Heart left ventricle (tissue), 16 donors: Measurements from ENCODE around the gene GPER1. TPM values are rescaled to one million over a fixed set of nuclear protein-coding genes. Genes with fewer than 3 reads are reported as not detected.

Experiments
- ATAC-seq, 4 donors: fragments of 200-7000 bp; cut with Tn5 transposase; one replicate each; pipeline ENCODE4 v1.9.1; 2020 to 2022; ENCODE audit warnings: moderate library complexity in 4 of 4, mild to moderate bottlenecking in 3 of 4, moderate number of reproducible peaks in 1 of 4
- DNase-seq, 5 donors: peaks; one replicate each; pipeline ENCODE4 v3.0.0-alpha.2; 2020
- H3K27ac ChIP-seq, 12 donors: fragments of 200-600 bp; sonication (generic) in 4 of 12; one replicate each; pipeline versions ENCODE4 v1.5.0 to v1.8.0; 2016 to 2022; ENCODE audit warnings: mild to moderate bottlenecking in 2 of 12
- H3K27me3 ChIP-seq, 9 donors: fragments of 200-600 bp; sonication (generic) in 2 of 9; one replicate each; pipeline versions ENCODE4 v1.5.1 to v1.8.0; 2016 to 2022; ENCODE audit warnings: mild to moderate bottlenecking in 3 of 9
- H3K36me3 ChIP-seq, 9 donors: fragments of 200-600 bp; sonication (generic) in 2 of 9; one replicate each; pipeline versions ENCODE4 v1.5.0 to v1.8.0; 2018 to 2022; ENCODE audit warnings: mild to moderate bottlenecking in 2 of 9
- H3K4me1 ChIP-seq, 12 donors: fragments of 200-600 bp; sonication (generic) in 4 of 12; one replicate each; pipeline versions ENCODE4 v1.5.0 to v1.8.0; 2016 to 2022; ENCODE audit warnings: mild to moderate bottlenecking in 3 of 12
- H3K4me3 ChIP-seq, 12 donors: fragments of 200-600 bp; sonication (generic) in 4 of 12; one replicate each; pipeline versions ENCODE4 v1.5.0 to v1.8.0; 2017 to 2022; ENCODE audit warnings: mild to moderate bottlenecking in 9 of 12, moderate library complexity in 4 of 12
- H3K9me3 ChIP-seq, 12 donors: fragments of 200-600 bp; sonication (generic) in 4 of 12; one replicate each; pipeline versions ENCODE4 v1.5.0 to v1.8.0; 2016 to 2022; ENCODE audit warnings: mild to moderate bottlenecking in 1 of 12
- CTCF ChIP-seq, 12 donors: fragments of 200-600 bp; sonication (generic) in 4 of 12; IDR thresholded peaks; one replicate each; pipeline versions ENCODE4 v1.5.0 to v1.8.0; 2018 to 2022; ENCODE audit warnings: antibody characterized with exemption in 12 of 12, mild to moderate bottlenecking in 5 of 12
- POLR2A ChIP-seq, 2 donors: fragments of 450-650 bp; IDR thresholded peaks; one replicate each; pipeline ENCODE4 v1.6.1; 2017; ENCODE audit warnings: antibody characterized with exemption in 2 of 2, mild to moderate bottlenecking in 2 of 2, moderate library complexity in 2 of 2
- WGBS, 4 donors: extraction: QIAGEN DNeasy Blood & Tissue Kit in 2 of 4; methylation state at CpG; one replicate each; pipeline versions ENCODE4 v1.1.5 to v1.1.7; 2013 to 2018; 5-methylcytosine and 5-hydroxymethylcytosine counted together
- intact Hi-C, 10 donors: fragments of 100-400 bp; cut with DNase I; formaldehyde crosslinking; loops; one replicate each; pipeline versions ENCODE4 v1.11.1 to v1.14.2; 2022
- polyA plus RNA-seq, 2 donors: library from polyadenylated mRNA; stranded (reverse); fragments of 200-250 nt; gene quantifications; one replicate each; pipeline ENCODE4 v1.2.3, GENCODE V29; 2013
- total RNA-seq, 9 donors: library from RNA; depleted of rRNA in 2 of 9; stranded (reverse); fragments of >200 nt in 2 of 9; fragmentation: NEBNext Ultra II Directional in 3 of 9; extraction: Animal tissue kit (Norgen Biotek cat#: 25700) in 3 of 9; gene quantifications; one replicate each; pipeline versions ENCODE4 v1.1.0 to v1.2.4, GENCODE V29; 2016 to 2023
- donor health status: ischemic (EF 13 %, LVEDD 7.1; RV severe dilation, severe dysfunction).
- donor health status: healthy with polysubstance abuse.
- donor health status: DM: no; HTN: yes; CAD: no.
- donor health status: DM: no; HTN: no; CAD: no.
- donor health status: ischemic (EF 25% LVEDD 6.9; RV normal size, moderate dysfunction).
- donor health status: ischemic (EF 25% LVEDD 5.7; RV mildly dilated, moderate dysfunction).
- donor health status: healthy.
- donor health status: DM: yes; HTN: yes; CAD: no.
- donor health status: ischemic (EF 35%, LVEDD 5.7; RV mildly dilated, moderate dysfunction).
- donor health status: nonischemic (EF 11% LVEDD 7.7; RV severe dilation, severe dysfunction).
- donor health status: DM: yes; HTN: yes; CAD: no.
- donor health status: PGD.
- donor health status: ischemic (EF 29% LVEDD 5.4; RV normal size, mild dysfunction).
- donor health status: nonischemic (EF 23%, LVEDD 6.1; RV moderate dilation, normal function).

Gene GPER1
- total and polyA plus RNA-seq, 11 donors, result 1.4 to 8.8 (median 2.8) TPM

GRCh38 chr7:1049801-1050200 is 38.1 kb upstream of the GPER1 start:
- H3K4me1 ChIP-seq, result peaks cover 2 to 99% (median 81%) of the 10 kb centered on the region in 12 donors
- DNase-seq, result peak in 1 of 5 donors; percentile 7
- intact Hi-C loops, result loop anchor here in 2 of 10 donors (5.0 kb wide), 2 partner anchors 232 to 458 kb away; no protein-coding TSS in a partner anchor
- 78 to 89% (median 87%) methylated on average over 4 to 8 of the region's 8 CpGs for WGBS, 4 donors
- no peak overlapping the region for H3K4me3 ChIP-seq
- H3K27me3 ChIP-seq, result peaks cover 0 to 3% (median 0%) of the 10 kb centered on the region in 9 donors
- TF ChIP-seq CTCF (IDR thresholded peaks at IDR 0.05) (no peak), POLR2A (IDR thresholded peaks at IDR 0.05) (no peak)
- no peaks in the 10 kb centered on the region for H3K9me3 ChIP-seq
- no peaks in the 10 kb centered on the region for H3K36me3 ChIP-seq
- ATAC-seq, result no peak
- peak overlapping the region in 11 of 12 donors; percentile 7 to 89 (median 61) for H3K27ac ChIP-seq

GRCh38 chr7:1050254-1050906 is 37.5 kb upstream of the GPER1 start:
- H3K36me3 ChIP-seq, result no peaks in the 10 kb centered on the region
- no peaks in the 10 kb centered on the region for H3K9me3 ChIP-seq
- WGBS, 4 donors, result 71 to 88% (median 80%) methylated on average over 23 to 30 of the region's 30 CpGs
- no peak for ATAC-seq
- H3K27me3 ChIP-seq, result peaks cover 0 to 5% (median 0%) of the 10 kb centered on the region in 9 donors
- TF ChIP-seq POLR2A (IDR thresholded peaks at IDR 0.05) (no peak), CTCF (IDR thresholded peaks at IDR 0.05) (no peak)
- intact Hi-C loops, result no loop called here
- DNase-seq, result peak in 2 of 5 donors; percentile 20 to 63
- peaks cover 4 to 99% (median 81%) of the 10 kb centered on the region in 12 donors for H3K4me1 ChIP-seq
- H3K27ac ChIP-seq, result peak overlapping the region in 11 of 12 donors; percentile 5 to 89 (median 81)
- no peak overlapping the region for H3K4me3 ChIP-seq

- WGBS, 4 donors, result 61 to 75% (median 71%) methylated on average over 16 to 22 of the region's 22 CpGs
- Histone ChIP-seq H3K27me3 (peaks cover 0 to 5% (median 0%) of the 10 kb centered on the region in 9 donors), H3K36me3 (no peaks in the 10 kb centered on the region), H3K4me3 (no peak overlapping the region), H3K9me3 (no peaks in the 10 kb centered on the region), H3K4me1 (peaks cover 4 to 99% (median 82%) of the 10 kb centered on the region in 12 donors), H3K27ac (peak overlapping the region in 10 of 12 donors; percentile 77 to 97 (median 85))
- TF ChIP-seq CTCF (IDR thresholded peaks at IDR 0.05) (no peak), POLR2A (IDR thresholded peaks at IDR 0.05) (no peak)
- ATAC-seq, result no peak
- intact Hi-C loops, result no loop called here
- peak in 1 of 5 donors; percentile 49 for DNase-seq
These were observed 36.8 kb upstream of the GPER1 start for GRCh38 chr7:1050956-1051690.
